ENCODE results near the gene CHMP2B.

DNA sequence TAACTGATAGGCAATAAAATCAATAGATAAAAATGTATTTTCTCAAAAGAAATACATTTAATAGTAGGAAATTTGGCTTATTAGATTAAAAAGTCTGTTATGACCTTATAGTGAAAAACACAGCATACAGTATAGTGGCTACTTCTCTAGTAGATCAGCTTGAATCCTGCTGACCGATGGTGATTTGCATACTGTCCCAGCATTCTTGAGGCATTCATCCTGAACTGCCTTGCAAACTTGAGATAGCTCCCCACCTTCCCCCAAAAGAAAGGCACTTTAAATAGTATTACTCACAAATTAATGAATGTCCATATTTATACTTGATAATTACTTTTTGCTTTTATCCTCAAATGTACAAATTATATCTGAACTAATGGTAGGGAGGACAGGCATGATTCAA, 6.7 kb downstream of the CHMP2B start:
- TF ChIP-seq YY1 (IDR thresholded peaks at IDR 0.05; ENCODE audit: low read depth), result no peak
- TF ChIP-seq EGR1 (IDR thresholded peaks at IDR 0.05), result no peak
- no peak for TF ChIP-seq TEAD4 (IDR thresholded peaks at IDR 0.05)
- no peak for TF ChIP-seq FOXM1 (IDR thresholded peaks at IDR 0.05; ENCODE audit: borderline replicate concordance, low read depth)
- TF ChIP-seq RAD21 (IDR thresholded peaks at IDR 0.05; ENCODE audit: low read depth), result no peak
- no peak for TF ChIP-seq TAF1 (IDR thresholded peaks at IDR 0.05; ENCODE audit: low read depth)
- no peak for TF ChIP-seq ZBTB7A (IDR thresholded peaks at IDR 0.05; ENCODE audit: low read depth)
- TF ChIP-seq, protein P1, sequence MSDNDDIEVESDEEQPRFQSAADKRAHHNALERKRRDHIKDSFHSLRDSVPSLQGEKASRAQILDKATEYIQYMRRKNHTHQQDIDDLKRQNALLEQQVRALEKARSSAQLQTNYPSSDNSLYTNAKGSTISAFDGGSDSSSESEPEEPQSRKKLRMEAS (IDR thresholded peaks at IDR 0.05), result no peak
- TF ChIP-seq, protein P2, sequence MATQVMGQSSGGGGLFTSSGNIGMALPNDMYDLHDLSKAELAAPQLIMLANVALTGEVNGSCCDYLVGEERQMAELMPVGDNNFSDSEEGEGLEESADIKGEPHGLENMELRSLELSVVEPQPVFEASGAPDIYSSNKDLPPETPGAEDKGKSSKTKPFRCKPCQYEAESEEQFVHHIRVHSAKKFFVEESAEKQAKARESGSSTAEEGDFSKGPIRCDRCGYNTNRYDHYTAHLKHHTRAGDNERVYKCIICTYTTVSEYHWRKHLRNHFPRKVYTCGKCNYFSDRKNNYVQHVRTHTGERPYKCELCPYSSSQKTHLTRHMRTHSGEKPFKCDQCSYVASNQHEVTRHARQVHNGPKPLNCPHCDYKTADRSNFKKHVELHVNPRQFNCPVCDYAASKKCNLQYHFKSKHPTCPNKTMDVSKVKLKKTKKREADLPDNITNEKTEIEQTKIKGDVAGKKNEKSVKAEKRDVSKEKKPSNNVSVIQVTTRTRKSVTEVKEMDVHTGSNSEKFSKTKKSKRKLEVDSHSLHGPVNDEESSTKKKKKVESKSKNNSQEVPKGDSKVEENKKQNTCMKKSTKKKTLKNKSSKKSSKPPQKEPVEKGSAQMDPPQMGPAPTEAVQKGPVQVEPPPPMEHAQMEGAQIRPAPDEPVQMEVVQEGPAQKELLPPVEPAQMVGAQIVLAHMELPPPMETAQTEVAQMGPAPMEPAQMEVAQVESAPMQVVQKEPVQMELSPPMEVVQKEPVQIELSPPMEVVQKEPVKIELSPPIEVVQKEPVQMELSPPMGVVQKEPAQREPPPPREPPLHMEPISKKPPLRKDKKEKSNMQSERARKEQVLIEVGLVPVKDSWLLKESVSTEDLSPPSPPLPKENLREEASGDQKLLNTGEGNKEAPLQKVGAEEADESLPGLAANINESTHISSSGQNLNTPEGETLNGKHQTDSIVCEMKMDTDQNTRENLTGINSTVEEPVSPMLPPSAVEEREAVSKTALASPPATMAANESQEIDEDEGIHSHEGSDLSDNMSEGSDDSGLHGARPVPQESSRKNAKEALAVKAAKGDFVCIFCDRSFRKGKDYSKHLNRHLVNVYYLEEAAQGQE (IDR thresholded peaks at IDR 0.05; ENCODE audit: low read depth), result no peak
- no peak for TF ChIP-seq NFIC (IDR thresholded peaks at IDR 0.05)
- no peak for TF ChIP-seq CEBPB (IDR thresholded peaks at IDR 0.05)
